Dedifferentiated amniotic fluid mesenchymal stem cell (primary cell): ENCODE data around the gene ACER3.
"Not testable (repeated sequence)": the region's sequence is repeated elsewhere in the genome, so short reads cannot be mapped to it uniquely, and the experiment has no call there.

Source experiments
- DNase-seq: peaks from one replicate; pipeline ENCODE4 v3.0.0-alpha.2; 2016; ENCODE audit errors: extremely low spot score

Gene ACER3

DNA sequence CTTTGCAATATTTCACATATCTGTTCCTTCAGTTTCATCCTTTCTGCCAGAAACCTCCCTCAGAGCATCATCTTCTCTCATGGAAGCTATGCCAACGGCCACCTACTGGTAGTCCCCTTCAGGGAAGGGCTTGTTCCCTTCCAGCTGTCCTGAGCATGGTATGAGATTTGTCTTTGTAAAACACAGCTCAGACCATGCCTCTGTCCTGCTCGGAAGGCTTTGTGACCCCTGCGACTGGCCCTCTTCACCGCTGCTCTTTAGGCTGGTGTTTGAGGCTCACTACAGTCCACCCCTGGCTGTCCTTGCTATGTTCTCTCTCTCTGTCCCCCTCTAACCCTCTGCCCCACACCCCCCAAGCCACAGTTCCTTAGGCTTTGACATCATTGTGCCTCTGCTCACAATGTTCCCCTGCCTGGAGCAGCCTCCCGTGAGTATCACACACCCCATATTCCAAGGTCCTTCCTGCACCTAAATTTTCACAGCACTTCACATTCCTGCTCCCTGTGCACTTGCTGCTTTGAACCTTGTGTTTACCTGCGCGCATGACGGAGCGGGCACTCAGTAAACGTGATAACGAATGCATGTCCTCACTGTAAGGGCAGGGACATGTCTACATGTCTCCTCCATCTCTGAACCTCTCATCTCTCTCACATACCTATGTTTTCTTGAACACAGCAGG is 24.0 kb upstream of the ACER3 start:
- no peak for DNase-seq

DNA sequence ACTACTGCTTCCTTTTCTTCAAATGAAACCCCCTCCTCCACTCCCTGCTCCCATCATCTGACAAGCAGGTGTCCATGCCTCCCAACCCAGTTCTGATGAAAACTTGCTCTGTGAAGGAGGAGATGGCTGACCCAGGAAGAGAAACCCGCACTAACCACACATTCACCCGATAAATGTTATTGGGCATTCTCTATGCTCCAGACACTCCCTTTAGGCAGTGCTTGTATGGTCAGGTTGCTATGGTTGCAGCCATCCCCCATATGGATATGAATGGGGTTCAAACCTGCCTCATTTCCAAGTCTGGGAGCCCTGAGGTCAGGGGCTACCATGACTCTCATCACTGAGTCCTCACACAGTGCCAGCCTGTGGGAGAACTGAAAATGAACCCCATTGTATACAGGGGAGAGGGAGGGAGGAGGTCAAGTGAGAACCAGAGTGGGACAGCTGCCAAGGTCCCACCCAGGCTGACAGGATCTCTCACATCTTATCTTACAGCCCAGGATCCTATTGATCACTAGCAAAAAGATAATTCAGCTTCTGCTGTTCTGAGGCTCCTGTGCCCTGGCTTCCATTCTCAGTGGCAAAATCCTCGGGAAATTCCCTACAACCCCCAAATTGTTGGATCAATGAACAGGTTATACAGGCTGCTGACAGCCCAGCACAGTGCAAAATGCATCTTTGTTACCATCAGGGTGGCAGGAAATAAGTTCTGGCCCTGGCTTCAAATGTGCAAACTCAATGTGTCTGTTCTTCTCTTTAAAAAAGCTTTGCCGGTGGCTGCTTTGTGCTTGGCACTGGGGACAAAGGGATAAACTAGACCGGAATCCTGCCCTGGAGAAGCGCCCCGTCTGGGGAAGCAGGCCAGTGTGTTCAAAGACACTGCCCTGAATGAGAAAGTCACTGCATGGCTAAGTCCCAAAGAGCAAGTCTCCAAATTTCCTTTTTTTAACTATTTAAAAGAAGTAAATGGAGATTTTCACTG is 22.7 kb upstream of the ACER3 start:
- DNase-seq = no peak

DNA sequence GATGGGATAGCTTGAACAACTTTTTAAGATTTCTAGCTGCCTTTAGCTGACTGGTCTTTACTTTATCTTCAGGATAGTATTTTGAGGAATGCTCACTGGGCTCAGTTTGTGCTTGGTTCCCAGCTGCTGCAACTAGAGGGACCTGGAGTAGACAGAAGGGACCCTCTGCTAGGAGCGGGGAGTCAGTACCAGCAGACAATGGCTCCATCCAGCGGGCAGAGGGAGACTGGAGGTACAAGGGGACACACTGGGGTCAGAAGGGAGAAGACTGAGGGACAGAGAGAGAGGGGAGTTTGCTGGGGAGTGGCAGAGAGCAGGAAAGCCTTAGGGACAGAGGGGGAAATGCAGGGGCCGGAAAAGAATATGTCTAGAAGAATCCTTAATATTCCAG is 22.0 kb upstream of the ACER3 start:
- no peak for DNase-seq

DNA sequence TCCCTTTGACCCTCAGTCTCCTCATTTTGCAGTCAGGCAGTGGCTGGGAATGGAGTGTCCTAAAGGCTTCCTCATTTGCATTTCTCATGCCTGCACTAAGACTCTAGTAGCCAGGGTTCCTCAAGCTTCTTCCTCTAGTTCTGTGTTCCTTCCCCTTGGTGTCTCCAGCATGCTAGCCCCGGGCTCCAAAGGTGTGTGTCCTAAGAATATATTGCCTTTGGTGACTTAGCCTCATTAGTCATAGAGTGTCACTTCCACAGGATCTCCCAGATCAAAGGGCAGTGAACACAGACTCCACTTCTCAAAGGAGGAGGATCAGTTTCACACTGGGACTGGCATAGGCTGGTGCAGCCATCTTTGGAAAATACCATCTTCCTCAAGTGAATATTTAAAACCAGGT is 21.4 kb upstream of the ACER3 start:
- DNase-seq = no peak

DNA sequence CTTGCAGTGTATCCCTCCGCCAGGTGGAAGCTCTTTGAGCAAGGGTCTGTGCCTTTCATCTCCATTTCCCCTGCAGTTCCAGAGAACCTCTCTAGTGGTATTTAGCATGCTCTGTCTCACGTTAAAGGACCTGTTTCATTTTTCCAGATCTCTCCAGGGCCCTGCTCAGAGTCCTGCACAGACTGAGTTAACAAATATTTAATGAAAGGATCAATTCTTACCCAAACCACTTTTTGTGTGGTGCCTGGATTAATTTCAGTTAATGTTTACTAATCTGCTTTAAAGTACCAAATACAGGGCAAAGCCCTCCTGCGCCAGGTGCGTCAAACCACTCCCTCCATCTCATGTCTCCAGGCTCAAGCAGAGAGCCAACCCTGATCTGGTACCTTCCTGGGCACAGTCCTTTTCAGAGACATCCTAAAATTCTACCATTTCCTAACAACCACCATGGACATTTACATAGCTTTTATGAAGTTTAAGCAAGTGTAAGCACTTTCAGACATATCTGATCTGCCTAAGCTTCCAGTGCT is 18.7 kb upstream of the ACER3 start:
- DNase-seq = no peak

DNA sequence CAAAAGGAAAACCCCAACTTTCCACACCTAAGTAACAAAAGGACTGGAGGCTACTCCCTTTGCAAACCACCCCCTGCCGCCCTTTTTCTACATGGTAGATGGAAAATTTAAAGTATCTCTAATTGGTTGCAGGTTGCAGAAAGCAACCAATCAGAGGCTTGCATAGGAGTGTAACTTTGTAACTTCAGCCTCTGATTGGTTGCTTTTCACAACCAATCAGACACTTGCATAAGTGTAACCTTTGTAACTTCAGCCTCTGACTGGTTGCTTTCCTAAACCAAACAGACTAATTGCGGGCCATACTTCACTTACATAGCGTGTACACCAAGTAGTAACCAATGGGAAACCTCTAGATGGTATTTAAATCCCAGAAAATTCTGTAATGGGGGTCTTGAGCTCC is 16.8 kb upstream of the ACER3 start:
- no peak for DNase-seq

DNA sequence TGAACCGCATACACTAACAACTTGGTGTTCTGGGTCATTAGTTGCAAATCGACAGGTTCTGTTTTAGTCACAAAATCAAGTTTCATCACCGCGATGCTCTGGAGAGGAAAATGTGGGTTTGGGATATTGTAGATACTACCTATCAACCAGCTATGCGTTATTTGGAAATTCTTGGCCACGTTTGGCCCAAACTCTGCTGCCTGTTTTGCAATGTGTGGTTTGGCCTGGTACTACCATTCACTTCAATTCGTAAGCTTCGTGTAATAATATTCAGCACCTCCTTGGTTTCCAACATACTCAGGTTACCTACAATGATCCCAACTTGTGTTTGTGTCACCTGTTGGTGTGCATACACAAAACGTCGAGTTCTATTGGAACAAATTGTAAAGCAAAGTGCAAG is 16.2 kb upstream of the ACER3 start:
- no peak for DNase-seq

DNA sequence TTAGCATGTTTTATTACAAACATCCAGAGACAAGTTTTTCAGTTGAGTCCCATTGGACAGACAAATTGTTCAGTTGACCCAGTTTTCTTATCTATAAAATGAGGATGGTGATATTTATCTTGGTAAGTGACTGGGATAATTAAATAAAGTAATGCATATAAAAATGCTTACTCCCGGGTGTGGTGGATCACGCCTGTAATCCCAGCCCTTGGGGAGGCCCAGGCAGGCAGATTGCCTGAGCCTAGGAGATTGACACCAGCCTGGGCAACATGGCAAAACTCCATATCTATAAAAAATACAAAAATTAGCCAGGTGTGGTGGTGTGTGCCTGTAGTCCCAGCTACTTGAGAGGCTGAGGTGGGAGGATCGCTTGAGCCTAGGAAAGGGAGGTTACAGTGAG is 15.6 kb upstream of the ACER3 start:
- no peak for DNase-seq

DNA sequence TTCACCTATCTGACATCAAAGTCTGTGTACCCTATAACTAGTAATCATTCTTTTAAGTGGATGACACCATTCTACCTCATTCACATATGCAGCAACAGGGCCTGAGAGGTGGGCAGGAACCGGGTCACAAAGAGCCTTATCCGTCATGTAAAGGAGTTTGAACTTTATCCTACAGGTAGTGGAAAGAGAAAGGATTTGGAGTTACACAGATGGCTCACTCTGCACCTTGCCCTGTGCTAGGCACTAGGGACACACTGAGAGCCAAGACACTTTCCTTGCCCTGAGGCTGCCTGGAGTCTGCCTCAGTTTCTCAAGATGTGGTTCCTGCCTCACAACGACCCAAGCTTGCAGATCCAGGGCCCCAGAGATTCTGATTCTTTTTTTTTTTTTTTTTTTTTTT is 14.3 kb upstream of the ACER3 start:
- DNase-seq = no peak

DNA sequence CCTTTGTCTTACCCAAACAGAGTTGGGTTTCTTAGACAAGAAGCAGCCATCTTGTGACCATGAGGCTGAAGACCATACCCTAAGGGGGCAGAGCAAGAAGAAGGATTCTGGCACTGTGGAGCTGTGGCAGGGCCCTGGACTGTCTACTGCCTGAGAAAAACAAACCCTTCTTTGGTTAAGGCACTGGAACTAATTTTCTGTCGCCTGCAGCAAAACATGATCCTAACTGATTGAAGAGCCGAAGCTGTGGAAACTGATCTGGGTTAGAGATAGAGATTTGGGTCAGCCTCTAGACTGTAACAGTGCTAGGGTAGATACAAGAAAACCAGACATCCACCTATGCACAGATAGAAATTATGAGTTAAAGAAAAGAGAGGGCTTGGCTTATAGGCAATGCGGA is 11.3 kb upstream of the ACER3 start:
- no peak for DNase-seq

DNA sequence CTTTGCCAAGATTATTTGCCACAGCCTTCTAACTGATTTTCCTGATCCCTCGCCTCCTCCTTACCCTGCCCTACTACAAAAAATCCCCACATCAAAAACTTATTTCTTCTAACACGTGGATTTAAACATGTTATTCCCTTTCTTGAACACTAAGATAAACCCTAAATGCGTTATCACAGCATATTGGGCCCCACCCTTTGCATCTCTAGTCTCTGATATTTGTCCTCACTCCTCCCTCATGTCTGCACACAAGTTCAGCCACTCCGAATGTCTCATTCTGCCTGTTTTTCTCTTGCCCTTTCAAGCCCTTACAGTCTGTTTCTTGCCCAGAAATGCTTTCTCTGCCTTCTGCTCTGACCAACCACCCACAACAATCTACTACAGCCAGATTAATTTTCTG is 10.6 kb upstream of the ACER3 start:
- no peak for DNase-seq

DNA sequence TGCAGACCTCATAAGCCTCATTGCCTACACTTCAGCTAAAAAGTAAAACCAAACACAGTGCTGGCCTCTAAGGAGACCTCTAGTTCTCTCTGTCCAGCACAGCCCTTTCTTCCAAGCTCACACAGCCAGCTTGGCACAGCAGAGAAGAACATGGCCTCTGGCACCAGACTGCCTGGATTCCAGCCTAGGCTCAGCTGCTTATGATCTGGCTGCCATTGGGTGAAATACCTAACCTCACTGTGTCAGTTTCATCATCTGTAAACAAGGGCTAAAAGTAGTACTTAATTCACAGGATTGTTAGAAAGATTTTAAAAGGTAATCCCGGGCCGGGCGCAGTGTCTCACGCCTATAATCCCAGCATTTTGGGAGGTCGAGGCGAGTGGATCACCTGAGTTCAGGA is 9.9 kb upstream of the ACER3 start:
- no peak for DNase-seq

DNA sequence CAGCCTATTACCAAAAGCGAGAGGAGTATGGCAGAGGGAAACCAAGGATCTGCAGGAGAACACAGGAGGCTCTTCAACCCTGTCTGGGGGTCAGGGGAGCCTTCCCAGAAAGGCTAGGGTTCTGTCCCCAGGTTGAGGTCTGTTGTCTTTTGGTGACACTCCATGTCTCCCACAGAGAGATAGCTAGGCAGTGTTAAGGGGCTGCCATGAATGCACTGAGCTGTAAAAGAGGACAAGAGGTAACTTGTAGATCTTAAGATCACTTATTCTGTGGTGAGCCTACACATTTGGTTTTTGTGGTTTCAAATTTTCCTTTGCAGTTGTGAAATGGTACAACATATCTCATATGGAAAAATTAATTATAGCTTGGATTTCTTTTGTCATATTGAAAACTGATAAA is 6.0 kb upstream of the ACER3 start:
- no peak for DNase-seq

DNA sequence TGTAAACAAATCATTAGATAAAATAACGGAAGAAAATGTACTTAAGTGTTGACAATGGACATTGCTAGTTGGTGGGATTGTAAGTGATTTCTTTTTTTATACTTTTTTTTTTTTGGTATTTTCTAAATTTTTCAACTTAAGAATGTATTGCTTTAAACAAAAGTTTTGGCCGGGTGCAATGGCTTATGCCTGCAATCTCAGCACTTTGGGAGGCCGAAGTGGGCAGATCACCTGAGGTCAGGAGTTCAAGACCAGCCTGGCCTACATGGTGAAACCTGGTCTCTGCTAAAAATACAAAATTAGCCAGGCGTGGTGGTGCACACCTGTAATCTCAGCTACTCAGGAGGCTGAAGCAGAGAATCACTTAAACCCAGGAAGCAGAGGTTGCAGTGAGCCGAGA is 5.0 kb upstream of the ACER3 start:
- DNase-seq = not testable (repeated sequence)

DNA sequence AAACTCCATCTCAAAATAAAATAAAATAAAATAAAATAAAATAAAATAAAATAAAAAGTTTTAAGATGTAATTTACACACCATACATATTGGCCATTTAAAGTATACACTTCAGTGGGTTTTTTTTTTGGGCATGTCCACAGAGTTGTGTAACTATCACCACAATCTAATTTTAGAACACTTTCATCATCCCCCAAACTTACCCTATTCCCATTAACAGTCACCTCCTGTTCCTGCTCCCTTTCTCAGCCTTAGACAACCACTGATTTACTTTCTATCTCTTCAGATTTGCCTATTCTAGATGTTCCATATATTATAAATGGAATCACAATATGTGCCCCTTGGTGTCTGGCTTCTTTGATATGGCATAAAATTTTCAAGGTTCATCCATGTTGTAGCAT is 4.6 kb upstream of the ACER3 start:
- DNase-seq = no peak

DNA sequence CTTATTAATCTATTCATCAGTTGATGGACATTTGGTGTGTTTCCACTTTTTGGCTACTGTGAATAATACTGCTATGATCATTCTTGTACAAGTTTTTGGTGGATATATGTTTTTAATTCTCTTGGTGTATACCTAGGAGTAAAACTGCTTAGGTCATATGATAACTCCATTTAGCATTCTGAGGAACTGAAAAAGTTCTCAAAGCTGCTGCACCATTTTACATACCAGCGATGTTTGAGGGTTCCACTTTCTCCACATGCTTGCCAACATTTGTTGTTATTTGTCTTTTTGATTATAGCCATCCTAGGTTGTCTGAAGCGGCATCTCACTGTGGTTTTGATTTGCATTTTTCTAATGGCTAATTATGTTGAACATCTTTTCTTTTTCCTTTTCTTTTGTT is 4.1 kb upstream of the ACER3 start:
- no peak for DNase-seq

DNA sequence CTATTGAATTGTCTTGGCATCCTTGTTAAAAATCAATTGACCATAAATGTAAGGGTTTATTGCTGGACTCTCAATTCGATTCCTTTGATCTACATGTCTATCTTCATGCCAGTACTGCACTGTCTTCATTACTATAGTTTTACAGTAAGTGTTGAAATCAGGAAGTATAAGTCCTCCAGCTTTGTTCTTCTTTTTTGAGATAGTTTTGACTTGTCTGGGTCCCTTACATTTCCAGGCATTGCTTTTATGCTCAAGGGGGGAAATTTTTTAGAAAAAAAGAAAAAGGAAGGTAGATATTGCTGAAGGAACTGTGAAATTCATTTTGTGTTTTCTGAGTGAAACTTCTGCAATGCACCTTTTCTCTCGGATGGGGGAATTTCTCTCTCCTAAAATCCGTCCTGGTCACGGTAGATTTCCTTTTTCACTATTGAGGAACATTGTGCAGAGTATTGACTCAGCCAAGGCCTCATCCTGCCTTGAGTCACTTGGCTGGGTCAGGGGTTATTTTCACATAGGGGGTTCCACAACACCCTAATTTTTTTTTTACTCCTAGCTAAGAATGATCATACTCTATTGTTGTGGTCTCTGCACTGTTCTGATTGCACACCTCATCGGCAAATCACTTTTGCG is 2.8 kb upstream of the ACER3 start:
- no peak for DNase-seq

DNA sequence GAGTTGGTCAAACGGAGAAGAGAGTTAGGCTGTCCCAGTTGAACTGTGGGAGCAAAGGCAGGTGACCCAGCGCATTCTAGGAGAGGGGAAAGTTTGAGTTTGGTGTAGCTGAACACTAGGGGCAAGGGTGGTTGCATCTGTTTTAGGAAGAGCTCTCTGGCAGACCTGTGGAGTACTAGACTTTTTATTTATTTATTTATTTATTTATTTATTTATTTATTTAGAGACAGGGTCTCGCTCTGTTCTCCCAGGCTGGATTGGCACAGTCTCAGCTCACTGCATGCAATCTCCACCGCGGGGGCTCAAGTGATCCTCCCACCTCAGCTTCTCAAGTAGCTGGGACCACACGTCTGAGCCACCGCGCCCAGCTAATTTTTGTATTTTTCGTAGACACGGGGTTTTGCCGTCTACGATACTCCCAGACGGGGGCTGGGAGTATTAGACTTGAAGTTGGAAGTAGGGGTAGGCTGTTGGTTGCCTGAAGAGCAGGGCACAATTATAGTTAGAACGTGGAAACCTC is 950 bp upstream of the ACER3 start:
- DNase-seq = no peak

DNA sequence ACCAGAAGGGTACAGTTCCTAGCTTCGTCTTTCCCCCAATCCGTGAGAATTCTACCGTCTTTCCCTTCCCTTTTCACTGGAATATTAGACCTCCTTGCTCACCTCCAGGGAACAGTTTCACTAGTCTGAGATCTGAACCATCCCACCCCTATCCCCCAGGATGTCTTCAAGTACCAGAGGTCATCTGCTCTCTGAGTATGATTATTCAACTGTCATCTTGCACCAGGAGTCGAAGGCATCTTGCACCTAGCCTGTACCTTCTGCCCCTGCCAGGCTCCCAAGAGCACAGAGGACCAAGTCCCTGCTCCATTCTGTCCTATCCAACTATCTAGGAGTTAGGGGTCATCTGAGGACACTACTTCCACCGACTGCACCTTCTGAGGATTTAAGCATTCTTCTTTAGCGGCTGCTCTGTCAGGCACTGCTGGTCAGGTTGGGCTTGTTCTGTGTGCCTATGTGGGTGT is 804 bp downstream of the ACER3 start:
- no peak for DNase-seq

DNA sequence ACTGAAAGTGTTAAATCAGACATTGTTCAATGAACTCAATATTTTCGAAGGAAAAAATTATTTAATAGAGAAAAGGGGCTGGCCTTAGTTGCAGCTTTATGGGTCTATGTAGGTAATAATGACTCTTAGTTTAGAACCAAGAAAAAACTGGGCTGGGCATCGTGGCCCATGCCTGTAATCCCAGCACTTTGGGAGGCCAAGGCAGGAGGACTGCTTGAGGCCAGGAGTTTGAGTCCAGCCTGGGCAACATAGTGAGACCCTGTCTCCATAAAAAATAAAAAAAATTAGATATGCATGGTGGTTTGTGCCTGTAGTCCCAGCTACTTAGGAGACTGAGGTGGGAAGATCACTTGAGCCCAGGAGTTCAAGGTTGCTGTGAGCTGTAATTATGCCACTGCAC is 2.1 kb downstream of the ACER3 start:
- DNase-seq = not testable (repeated sequence)

DNA sequence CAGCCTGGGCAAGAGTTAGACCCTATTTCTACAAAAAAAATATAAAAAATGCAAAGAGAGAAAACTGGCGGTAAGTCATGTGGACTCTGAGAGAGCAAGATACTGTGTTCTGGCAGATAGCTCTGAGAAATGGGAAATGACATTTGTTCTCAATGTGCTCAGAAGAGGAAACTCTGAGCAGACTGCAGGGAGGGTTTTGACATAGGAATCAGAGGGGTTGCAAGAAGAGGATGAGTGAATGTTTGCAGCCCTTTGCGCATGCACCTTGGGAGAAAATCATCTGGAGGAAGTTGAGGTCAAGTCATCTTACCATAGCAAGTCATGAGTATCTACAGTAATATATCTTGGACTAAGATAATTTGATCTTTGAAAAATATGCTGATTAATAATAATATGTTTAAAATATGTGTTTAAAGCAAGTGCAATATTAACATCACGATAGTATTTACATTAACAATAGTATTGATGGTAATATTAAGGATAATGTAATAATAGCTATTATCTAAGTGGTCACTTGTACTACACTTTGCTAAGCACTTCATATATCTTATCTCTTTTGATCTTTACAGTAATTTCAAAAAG is 2.6 kb downstream of the ACER3 start:
- DNase-seq = no peak
